ENCODE data around the gene RBMS1.
"Not testable (repeated sequence)": the region's sequence is repeated elsewhere in the genome, so short reads cannot be mapped to it uniquely, and the experiment has no call there.

RBMS1 gene

DNA sequence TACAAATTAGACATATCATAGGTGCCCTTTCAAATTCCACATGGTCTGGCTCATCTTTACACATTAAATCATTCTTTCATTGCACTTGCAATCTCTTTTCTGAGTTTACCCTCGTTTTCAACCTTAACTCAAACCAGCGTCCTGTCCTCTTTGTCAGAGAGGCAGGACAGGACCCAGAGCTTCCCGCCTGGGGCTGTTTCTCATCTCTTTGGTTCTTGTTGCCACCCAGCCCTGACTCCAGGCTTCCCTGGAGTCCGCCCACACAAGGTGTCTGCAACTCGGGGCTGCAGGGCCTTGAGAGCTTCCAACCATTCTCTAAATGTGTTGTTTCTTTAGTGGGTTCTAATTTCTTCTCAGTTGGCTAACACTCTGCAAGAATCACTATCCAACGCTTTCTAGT lies 24.4 kb downstream of the RBMS1 start:
- DNase-seq: no peak

DNA sequence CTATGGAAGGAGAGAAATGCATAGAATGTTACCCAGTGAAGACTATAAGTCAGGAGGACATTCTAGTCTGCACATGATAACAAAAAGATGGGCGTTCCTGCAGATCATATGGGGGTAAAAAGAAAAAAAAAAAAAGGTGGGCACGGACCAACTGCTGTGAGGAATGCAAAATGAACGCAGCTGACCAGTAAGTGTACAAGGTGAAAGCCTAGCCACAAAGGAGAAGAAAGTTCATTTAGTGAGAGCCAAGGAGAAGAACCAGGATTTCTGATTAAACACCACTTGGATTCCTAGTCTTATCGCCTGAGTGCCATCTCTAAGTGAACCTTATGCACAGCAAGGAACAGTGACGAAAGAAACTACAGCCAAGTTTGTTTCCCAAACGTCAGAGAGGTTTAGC lies 26.5 kb downstream of the RBMS1 start:
- no peak for DNase-seq

DNA sequence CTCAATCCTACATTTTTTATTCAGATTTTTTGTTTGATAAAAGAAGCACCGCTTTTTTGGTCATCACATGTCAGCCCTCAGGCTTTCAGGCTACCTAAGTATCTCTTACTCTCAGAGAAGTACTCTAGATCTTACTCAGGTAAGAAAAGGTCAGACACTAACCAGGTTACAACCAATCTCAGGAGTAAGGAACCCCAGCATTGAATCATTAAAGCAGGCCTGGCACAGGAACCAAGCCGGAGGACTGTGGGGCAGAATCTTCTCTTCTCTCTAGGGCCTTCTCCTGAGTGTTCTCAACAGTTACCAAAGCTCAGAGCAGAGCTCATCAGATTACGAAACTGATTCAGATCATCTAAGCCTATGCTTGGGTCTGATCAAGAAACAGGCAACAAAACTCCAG lies 28.2 kb downstream of the RBMS1 start:
- no peak for DNase-seq

DNA sequence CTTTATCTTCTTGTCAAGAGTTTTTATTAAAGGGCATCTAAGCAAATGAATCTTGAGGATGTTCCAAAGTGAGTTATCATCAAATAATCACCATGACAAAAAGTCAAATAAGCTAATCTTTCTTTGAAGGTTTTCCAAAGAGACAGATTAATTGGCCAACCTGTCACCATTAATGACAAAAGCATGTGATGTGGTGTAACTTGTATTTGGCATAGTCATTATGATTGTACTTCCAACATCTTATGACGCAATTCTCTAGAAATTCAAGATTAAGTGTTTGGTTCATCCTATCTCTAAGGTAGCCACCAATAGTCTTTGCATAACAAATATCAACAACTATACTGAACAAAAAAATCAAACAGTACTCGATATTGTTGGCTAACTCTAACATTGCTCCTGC lies 28.6 kb downstream of the RBMS1 start:
- DNase-seq: no peak

DNA sequence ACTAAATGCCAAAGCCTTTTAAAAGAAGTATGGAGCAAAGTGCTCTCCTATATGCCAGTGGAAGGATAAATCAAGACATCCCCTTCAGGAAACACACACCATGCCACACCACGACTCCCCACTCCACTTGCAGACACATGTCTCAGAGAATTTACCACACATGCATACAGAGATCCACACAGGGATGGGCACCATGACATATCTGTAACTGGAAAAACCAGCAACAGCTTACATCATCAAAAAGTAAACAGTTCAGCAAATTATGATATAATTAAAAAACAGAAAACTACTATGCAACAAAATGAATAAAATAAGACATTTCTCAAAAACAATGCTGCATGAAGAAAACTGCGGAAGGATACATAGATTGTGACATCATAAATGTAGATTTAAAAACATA lies 29.6 kb downstream of the RBMS1 start:
- DNase-seq: no peak

DNA sequence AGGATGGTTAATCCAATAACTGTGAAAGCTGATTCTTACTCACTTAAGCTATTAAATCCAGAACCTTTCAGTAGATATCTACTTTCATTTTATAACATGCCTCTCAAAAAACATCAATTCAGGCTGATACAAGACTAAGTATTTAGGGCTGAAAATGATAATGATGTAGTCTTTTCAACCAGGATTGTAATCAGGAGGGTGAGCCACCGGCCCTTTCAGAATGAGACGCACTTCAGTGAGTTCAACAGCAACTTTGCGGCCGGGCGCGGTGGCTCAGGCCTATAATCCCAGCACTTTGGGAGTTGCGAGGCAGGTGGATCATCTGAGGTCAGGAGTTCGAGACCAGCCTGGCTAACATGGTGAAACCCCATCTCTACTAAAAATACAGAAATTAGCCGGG lies 30.4 kb downstream of the RBMS1 start:
- no peak for DNase-seq

DNA sequence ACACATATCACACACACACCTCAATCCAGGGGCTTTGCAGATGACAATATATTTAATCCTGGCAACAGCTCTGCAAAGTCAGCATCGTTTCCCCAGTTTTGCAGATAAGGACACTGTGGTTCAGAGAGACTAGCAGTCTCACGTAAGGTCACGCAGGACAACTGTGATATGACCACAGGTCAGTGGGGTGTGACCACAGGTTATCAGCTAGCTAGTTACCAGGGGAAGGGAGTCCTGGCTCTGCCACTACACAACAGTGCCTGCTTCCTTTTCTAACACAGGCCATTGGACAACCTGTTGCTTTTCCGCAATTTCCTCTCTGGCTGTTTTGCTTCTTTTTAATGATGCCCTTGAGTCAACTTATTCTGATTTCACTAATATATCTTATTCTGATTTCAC lies 33.3 kb downstream of the RBMS1 start:
- no peak for DNase-seq

DNA sequence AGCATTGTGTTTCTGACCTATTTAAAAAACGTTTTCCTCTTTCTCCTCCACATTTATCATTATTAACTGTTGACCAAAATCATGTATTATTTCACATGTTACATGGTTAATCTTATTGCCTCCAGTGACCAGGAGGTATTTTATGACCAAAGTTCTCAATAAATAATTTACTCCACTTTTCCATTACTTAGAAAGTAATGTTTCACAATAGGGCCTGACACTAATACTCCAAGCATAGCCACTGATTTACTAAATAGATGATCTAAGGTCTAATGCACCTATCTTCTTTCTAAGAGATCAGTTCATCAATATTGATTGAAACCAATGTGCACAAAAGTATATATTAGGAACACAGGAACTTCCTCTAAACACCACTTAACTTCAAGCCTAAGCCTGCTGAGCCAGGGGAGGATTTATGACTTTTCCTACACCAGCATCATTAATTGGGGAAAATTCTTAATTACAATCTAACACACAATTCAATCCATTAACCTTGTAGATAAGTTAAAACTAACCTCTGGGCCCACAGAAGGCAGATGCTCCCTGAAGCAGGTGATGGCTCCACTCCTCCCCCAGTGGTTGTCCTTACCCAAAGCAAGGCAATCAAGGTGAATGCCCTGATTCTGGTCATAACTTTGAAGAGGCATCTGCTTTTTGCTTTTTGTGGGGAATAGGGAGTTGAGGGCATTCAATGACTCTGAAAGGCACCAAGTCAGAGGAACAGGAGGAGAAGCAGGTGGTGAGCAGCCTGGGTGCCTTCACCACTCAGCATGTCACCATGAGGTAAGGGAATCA lies 33.9 kb downstream of the RBMS1 start:
- no peak for DNase-seq

DNA sequence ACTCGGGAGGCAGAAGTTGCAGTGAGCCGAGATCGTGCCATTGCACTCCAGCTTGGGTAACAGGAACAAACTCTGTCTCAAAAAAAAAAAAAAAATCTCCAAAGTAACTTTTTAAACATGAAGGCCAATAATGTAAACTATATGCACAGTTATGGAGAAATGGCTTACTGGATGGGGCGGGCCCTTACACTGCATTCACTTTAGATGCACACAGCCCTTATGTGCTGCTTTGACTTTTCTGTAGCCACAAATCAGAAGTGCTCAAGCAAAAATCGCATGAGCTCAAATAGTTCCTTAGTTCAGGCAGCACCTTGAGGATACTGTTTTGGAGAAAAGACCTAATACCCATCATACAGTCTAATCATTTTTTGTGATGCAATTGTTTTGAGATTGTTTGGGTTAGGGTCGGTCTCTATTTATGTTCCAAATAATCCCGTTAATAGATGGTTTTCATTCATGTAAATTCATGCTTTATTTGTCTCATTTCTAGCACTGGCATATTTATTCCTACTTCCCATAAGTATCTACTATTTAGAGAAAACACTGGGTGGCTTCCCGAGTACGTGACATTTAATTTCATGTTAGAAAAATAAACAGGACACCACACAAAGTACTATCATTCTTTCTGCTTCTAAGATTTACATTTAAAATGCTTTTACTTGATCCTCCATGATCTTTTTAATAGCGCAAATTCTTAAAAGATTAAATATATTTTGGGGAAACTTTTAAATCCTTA lies 34.7 kb downstream of the RBMS1 start:
- DNase-seq: no peak

DNA sequence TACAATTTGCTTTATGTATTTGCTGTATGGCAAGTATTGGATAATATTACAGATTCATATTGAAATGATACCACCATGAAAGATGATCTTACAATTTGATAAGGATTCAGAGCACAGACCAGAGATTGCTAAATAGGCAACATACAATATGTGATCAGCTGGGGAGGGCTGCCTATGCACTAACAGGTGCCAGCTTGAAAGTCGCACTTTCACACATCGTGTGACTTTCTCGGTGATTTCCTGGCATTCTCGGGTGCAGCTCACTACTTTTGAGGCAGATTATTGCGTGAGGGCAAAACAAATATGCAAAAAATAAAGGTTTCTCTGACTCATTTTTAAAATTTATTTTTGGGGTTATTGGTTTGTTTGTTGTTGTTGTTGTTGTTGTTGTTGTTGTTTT lies 36.0 kb downstream of the RBMS1 start:
- DNase-seq: no peak

DNA sequence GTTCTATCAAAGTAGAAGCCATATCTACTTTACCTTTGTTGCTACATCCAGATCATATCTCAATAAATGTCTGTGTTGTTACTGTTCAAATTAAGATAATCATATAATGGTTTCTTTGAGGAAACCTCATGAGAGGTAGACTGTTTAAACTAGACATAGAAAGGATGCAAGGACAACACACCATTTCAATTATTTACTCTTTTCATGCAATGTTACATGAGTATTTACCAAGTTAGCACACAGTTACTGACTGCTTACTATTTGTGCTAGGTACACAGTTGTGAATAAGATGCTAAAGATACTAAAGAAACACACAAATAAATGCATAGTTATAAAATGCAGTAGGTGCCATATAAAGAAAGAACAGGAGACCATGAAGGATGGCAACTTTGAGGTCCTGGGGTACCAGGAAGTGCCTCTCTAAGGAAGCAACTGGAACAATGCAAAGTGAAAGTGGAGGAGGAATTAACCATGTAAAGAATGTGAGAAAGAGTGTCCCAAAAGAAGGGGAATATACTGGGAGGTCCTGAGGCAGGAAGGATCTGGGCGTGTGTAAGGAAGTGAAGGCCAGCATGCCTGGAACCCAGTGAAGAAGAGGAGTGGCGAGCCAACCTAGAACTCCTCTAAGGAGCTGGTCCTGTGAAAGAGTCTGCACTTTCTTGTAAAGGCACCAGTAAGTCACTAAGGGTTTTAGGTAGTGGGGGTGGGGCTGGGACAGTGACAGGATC lies 39.4 kb downstream of the RBMS1 start:
- DNase-seq: no peak

DNA sequence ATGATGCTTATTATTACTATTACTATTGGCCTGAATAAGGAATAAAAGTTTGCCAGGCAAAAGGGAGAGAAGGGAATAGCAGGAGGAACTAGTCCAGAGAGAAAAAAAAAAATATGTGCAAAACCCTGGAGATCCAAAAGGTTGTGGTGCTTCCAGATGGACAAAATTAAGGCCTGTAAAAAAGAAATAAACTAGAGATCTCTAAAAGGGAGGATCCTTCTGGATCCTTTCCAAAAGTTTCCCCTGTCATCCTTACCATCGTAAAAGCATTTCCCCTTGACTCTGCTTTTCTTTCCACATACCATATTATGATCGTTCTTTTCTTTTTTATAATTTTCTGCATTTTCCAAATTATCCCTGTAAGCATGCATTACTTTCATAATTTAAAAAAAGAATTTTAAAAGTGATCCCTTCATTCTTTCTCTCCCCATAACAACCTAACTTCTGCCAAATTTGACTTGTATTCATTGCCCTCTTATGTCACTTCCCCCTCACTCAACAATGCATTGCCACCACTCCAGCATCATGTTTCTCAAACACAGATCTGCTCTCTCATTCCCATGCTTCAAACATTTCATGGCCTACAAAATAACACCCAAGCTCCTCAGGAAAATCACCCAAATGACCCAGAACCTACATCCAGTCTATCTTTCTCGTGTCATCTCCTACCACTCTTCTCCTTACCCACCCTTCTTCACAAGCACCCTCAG lies 40.3 kb downstream of the RBMS1 start:
- no peak for DNase-seq

DNA sequence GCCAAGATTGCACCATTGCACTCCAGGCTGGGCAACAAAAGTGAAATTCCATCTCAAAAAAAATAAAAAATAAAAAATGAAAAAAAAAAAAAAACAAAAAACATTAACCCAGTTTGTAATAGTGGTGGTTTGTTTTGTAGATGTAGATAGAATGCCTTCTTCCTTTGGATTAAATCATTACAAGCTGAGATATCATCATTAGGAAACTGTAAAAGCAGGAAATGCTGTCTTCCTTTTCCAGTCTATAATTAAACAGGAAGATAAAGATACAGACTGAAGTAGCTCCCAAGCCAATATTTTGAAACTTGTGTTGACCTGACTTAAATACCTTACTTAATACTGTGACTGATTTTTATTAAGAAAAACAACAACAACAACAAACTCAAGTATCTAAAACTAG lies 43.1 kb downstream of the RBMS1 start:
- DNase-seq: no peak

DNA sequence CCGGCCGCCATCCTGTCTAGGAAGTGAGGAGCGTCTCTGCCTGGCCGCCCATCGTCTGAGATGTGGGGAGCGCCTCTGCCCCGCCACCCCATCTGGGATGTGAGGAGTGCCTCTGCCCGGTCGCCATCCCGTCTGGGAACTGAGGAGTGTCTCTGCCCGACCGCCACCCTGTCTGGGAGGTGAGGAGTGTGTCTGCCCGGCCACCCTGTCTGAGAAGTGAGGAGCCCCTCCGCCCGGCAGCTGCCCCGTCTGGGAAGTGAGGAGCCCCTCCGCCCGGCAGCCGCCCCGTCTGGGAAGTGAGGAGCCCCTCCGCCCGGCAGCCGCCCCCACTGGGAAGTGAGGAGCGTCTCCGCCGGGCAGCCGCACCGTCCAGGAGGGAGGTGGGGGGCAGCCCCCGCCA lies 44.8 kb downstream of the RBMS1 start:
- DNase-seq: not testable (repeated sequence)

DNA sequence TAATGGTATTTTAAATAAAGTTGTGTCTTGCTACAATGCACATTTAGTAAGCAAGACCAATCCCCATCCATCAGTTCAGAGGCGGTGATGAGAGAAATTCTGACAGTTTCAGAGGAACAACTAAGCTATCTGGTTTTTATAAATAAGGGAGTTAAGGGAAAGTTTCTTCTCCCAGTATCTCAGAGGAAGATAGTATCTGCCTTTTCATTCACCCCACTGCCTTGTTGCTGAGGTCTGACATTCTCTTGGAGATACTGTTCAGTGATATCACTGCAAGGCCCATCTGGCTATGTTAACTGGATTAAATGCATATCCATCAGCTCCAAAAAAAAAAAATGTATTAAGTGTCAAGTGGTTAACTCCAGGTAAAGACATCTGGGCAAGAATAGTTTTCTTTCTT lies 47.9 kb downstream of the RBMS1 start:
- DNase-seq: no peak

DNA sequence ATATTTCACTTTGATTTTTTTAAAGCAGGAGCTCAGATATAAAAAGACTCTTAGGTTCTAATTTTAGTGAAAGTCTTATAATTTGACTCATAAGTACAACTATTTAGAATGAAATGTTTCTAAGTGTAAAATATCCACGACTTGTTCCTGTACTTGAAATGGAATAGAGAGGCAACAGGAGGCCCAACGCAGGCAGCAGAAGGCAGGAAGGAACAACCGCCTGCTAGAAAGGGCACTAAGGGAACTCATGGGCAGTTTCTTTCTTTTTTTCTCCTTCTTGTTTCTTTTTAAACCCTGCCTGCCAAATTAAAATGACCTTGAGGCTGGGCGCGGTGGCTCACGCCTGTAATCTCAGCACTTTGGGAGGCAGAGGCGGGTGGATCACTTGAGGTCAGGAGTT lies 51.0 kb downstream of the RBMS1 start:
- DNase-seq: no peak

DNA sequence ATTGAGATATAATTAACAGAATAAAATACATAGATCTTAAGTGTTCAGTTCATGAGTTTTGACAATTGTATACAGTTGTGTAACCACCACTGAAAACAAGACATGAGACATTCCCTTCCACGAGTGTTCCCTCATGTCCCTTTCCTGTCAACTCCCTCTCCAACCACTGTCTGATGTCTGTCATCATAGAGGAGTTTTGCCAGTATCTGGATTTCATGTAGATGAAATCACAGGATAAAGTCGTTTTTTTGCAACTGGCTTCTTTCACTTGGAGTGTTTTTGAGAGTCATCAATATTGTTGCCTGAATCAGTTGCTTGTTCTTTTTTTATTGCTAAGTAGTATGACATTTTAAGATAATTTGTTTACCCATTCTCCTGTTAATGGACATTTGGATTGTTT lies 52.7 kb downstream of the RBMS1 start:
- DNase-seq: peak; percentile 8

DNA sequence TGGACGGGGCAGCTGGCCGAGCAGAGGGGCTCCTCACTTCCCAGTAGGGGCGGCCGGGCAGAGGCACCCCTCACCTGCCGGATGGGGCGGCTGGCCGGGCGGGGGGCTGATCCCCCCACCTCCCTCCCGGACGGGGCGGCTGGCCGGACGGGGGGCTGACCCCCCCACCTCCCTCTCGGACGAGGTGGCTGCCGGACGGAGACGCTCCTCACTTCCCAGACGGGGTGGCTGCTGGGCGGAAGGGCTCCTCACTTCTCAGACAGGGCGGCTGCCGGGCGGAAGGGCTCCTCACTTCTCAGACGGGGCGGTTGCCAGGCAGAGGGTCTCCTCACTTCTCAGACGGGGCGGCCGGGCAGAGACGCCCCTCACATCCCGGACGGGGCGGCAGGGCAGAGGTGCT lies 54.6 kb downstream of the RBMS1 start:
- not testable (repeated sequence) for DNase-seq

DNA sequence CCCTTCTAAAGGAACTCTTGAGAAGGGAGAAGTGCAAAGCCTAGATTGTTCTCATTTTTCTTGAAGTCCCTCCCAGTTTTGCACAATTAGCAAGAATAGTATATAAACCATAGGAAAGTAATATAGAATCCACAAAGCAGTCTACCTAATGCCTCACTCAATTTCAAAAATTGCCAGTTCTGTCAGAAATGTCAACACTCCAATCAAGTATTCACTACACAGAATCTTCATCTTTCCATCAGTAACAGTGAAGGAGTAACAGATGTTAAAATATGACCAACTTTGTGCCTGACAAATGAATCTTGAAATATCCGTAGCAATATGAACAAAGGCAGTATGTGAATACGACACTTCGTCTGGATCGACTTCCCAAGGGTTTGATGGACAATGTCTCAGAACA lies 56.3 kb downstream of the RBMS1 start:
- DNase-seq: no peak

DNA sequence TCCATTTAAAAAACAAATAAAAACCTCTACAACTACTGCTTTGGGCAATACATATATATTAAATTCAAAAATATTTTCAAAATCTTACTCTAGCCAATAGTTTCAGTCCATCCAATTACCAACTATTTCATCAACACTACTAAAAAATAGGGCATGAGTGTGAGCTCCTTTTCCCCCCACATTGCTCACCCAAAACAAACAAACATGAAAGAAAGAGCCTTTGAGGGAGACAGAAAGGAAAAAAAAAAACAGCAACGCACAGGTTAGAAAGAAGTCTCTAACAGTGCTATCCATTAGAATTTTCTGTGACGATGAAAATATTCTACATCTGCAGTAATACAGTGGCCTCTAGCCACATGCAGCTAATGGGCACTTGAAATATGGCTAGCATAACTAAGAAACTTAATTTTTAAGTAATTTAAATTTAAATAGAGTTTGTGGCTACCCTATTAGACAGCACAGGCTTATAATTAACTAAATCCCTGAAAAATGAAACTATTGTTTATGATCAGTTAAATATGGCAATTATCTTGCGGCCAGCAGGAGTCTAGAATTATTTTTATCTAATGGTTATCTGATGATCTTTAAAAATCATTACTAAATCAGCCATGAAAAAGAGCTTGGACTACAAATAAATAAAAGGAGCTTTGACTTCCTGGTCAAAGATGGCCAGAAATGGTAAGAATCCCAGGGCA lies 59.2 kb downstream of the RBMS1 start:
- no peak for DNase-seq

DNA sequence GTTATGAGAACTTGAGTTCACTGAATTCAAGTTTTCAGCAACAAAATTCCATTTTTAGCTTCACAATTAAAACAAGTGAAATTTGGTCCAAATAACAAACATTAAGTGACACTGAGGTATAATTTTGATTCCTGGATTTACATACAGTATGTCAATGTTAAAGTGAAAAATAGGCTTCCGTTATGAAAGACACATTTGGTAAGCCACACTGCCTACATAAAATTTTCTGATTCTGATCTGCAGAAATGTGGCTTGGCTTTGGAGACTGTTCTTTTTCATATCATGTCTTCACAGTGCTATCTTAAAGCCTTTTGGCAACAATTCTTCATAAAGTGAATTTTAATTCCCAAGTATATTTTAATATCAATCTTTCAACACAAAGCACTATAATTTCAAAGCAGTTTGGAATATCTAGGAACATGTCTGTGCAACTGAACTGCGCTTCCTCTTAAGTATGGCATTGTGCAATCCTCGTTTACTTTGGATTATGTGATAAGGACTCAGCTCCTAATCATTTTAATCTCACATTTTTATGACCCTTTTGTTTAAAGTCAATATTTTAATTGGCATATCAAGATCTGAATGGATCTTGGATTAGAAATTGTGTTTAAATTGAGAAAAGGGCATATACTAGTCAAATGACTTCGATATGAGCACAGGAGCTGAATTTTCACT lies 60.0 kb downstream of the RBMS1 start:
- DNase-seq: no peak

DNA sequence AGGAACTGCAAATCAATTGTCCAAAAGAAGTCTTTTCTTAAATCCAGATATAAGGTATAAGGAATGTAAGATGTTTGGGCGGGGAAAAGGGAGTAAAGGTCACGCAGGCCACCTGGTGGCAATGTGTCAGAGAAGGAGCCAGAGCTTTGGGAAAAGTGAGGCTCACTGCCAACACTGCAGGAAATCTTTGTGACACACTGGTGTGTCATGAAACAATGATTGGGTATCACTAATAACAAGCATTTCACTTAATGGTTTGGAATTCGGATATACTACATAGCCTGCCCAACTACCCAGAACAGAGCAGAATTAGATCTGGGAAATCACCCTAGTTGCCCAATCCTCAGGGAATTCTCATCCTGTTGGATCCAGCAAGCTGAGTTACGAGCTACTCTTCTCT lies 61.0 kb downstream of the RBMS1 start:
- no peak for DNase-seq
